OCI-LY3 (cell line): ENCODE measurements around the gene DENND6A.

ENCODE experiments used
- CTCF ChIP-seq: fragments of 200-600, 300-600 bp; sonication (generic); IDR thresholded peaks from 2 replicates; pipeline ENCODE4 v1.5.1; 2014; ENCODE audit warnings: antibody characterized with exemption, low read length, low read depth
- EZH2phosphoT487 ChIP-seq: fragments of 200-600 bp; shearing (Covaris generic); IDR thresholded peaks from 2 replicates; pipeline ENCODE4 v1.6.1; 2018; ENCODE audit warnings: antibody characterized with exemption, mixed run types, low read depth

DNA sequence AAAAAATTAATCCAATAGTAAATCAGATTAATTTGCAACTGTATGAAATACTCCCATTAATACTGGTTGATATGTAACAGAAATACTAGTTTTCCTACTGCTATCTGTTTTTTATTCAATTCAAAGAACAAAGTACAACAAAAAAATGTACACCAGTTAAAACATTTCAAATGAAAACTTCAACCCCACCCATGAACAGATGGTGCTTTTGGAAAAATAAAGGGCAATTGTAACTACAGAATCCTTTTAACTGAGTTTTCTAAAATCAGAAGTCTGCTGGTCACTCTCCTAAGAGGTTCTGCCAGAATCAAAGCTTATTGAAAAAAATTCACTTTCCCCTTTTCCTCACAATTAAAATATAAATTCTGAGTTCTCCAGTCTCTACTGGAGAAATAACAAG is 34.3 kb downstream of the DENND6A start:
- TF ChIP-seq CTCF = no peak
- no peak for TF ChIP-seq EZH2phosphoT487
